ENCODE measurements around the gene SAE1.

Gene SAE1

GRCh38 chr19:47109177-47109540 lies 21.5 kb upstream of the SAE1 start:
- CTCF ChIA-PET, result no interaction called here
- no peak for TF ChIP-seq LEF1 (IDR thresholded peaks at IDR 0.05; ENCODE audit: borderline replicate concordance)
- no peak for TF ChIP-seq BHLHE40 (IDR thresholded peaks at IDR 0.05; ENCODE audit: borderline replicate concordance)
- TF ChIP-seq TARDBP (IDR thresholded peaks at IDR 0.05), result no peak
- TF ChIP-seq FOXA1 (IDR thresholded peaks at IDR 0.05), result no peak
- no peak for TF ChIP-seq NFRKB (IDR thresholded peaks at IDR 0.05)
- no peak for TF ChIP-seq SUZ12 (IDR thresholded peaks at IDR 0.05)
- no peak for TF ChIP-seq L3MBTL2 (conservative IDR thresholded peaks at IDR 0.05)
- no peak for TF ChIP-seq SP1 (IDR thresholded peaks at IDR 0.05)
- no peak for TF ChIP-seq ZNF384 (IDR thresholded peaks at IDR 0.05)
- no peak for DNase-seq (ENCODE audit: extremely low spot score)
- POLR2A ChIA-PET, result no interaction called here

DNA sequence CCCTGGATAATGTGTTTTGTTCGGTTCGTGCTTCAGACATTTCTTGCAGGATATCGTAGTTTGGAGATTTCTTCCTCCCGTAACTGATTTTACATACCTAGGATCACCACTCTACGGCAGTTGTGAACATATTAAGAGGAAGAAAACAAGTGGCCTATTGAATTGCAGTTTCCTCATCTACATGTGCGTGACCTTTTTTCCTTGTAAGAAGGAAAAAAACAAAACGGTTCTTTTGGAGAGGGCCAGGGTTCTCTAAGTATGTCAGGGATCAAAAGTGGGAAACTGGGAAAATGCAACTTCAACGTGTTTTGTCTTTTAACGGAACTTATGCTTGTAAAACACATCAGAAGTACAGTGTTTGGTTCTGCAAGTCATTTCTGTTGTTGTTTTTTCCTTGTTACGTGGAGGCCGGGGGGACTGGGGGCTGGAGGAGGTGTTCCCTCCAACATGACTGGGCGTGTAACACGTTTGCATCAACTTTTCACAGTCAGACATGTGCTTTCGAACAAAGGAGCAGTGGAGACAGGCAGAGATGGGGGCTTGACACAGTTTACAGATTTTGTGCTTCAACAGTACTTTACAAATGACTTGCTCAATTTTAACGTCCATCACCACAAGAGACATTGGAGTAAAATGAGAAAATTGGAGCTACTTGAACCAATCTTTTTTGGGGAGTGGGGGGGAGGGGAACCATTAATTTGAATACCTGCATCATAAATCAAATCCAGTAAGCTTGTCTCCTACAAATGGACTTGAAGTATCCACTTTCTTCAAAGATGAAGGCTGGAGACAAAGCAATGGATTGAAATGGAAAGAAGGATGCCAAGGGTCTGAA lies 20.9 kb upstream of the SAE1 start:
- CTCF ChIA-PET, result no interaction called here

DNA sequence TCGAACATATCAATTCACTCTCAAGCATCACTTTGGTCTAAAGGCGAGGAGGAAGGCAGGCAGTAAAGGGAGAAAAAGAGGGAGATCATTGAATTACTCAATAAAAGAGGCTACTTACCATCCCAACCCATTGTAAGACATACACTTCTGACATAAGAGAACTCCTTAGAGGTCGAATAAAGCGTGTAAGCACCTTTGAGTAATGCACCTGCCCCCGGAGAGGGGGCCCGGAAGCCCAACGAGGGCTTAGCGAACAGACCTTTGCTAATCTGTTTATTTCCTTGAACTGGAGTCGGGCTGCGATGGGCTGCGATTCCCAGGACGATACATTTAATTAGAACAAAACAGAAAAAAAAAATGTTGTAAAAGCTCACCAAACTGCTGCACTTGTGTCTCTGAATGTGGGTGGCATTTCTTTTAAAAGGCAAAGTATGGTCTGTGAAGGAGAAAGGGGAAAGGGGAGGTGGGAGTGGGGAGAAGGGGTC lies 20.1 kb upstream of the SAE1 start:
- TF ChIP-seq FOXA1 (IDR thresholded peaks at IDR 0.05) (no peak), TARDBP (IDR thresholded peaks at IDR 0.05) (no peak), SP1 (IDR thresholded peaks at IDR 0.05) (no peak), ZNF384 (IDR thresholded peaks at IDR 0.05) (no peak), NFRKB (IDR thresholded peaks at IDR 0.05) (no peak), HDGF (IDR thresholded peaks at IDR 0.05; ENCODE audit: borderline replicate concordance) (no peak), ELF4 (IDR thresholded peaks at IDR 0.05) (no peak), CTBP1 (IDR thresholded peaks at IDR 0.05; ENCODE audit: borderline replicate concordance) (no peak), ARNT (IDR thresholded peaks at IDR 0.05) (no peak), LEF1 (IDR thresholded peaks at IDR 0.05; ENCODE audit: borderline replicate concordance) (no peak), SUZ12 (IDR thresholded peaks at IDR 0.05) (no peak), BHLHE40 (IDR thresholded peaks at IDR 0.05; ENCODE audit: borderline replicate concordance) (no peak), FOXM1 (IDR thresholded peaks at IDR 0.05; ENCODE audit: borderline replicate concordance) (no peak), L3MBTL2 (conservative IDR thresholded peaks at IDR 0.05) (no peak)
- TF ChIP-seq, protein P1, sequence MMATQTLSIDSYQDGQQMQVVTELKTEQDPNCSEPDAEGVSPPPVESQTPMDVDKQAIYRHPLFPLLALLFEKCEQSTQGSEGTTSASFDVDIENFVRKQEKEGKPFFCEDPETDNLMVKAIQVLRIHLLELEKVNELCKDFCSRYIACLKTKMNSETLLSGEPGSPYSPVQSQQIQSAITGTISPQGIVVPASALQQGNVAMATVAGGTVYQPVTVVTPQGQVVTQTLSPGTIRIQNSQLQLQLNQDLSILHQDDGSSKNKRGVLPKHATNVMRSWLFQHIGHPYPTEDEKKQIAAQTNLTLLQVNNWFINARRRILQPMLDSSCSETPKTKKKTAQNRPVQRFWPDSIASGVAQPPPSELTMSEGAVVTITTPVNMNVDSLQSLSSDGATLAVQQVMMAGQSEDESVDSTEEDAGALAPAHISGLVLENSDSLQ (IDR thresholded peaks at IDR 0.05), result no peak
- peak; percentile 4 for DNase-seq (ENCODE audit: extremely low spot score)
- ChIA-PET POLR2A (no interaction called here), CTCF (interaction anchor here (0.6 kb wide), 1 partner anchor 27 kb away, joined by 3 read pairs; no protein-coding TSS in a partner anchor)

More for the DNA sequence above, 20.9 kb upstream of the SAE1 start:
- TF ChIP-seq, protein P1 (IDR thresholded peaks at IDR 0.05), result peak; percentile 86
- TF ChIP-seq L3MBTL2 (conservative IDR thresholded peaks at IDR 0.05), result peak; percentile 73
- TF ChIP-seq BHLHE40 (IDR thresholded peaks at IDR 0.05; ENCODE audit: borderline replicate concordance), result no peak
- no peak for DNase-seq (ENCODE audit: extremely low spot score)
- POLR2A ChIA-PET, result no interaction called here

DNA sequence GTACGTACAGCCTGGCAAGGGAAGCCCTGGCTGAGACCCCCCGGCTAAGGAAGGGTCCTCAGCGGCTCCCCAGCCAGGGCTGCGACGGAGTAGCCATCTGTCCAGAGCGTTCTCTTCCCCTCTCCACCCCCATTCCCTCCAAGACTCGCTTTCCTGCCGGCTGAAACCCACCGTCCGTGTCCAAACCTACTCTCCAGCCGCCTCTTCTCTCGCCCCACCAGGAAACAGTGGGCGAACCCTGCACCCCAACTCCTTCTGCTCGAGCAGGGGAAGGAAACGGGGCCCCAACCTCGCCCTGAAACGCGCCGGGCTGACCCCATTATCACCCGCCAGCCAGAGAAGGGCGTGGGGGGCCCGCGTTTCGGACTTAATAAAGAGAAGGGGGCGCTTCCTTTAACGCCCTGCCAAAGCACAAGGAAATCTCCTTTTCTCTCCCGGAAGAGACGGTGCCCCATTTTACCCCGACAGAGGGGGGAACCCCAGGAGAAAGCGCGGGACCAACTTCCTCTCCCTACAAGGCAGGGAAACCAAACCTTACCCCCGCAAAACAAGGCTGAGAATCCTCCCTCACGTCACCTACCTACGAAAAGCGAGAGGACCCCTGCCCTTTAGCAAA lies 19.5 kb upstream of the SAE1 start:
- POLR2A ChIA-PET, result interaction anchor here (1.0 to 1.5 kb wide), 2 partner anchors 18 to 32 kb away, joined by 3 read pairs; no protein-coding TSS in a partner anchor
- CTCF ChIA-PET, result interaction anchor here (0.5 to 0.6 kb wide), 2 partner anchors 27 to 88 kb away, joined by 3 read pairs; no protein-coding TSS in a partner anchor
- TF ChIP-seq NFRKB (IDR thresholded peaks at IDR 0.05) (no peak), FOXM1 (IDR thresholded peaks at IDR 0.05; ENCODE audit: borderline replicate concordance) (no peak), LEF1 (IDR thresholded peaks at IDR 0.05; ENCODE audit: borderline replicate concordance) (no peak), CTBP1 (IDR thresholded peaks at IDR 0.05; ENCODE audit: borderline replicate concordance) (no peak), TARDBP (IDR thresholded peaks at IDR 0.05) (no peak), HDGF (IDR thresholded peaks at IDR 0.05; ENCODE audit: borderline replicate concordance) (no peak), ARNT (IDR thresholded peaks at IDR 0.05) (no peak)
- TF ChIP-seq, protein P1 (IDR thresholded peaks at IDR 0.05), result no peak
- peak; percentile 19 for DNase-seq (ENCODE audit: extremely low spot score)

DNA sequence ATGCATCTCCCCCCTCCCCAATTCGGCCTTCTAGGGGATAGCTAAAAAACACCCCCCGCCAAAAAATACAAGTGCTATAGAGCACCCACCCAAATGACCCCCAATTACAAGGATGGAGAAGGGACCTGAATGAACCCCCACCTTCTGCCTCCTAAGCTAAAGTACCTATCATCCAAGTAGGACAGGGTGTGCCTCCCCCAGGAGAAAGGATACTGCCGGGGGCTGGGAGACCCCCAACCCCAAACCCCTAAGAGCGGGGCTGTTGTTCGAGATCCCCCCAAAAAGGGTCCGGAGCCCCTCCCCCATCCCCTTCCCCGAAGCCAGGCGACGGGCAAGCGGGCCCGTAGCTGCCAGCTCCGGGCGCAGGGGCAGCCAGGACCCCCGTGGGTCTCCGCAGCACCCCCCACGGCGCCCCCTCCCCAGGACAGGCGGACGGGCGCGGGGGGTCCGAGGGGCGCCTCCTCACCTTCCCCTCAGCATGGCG lies 18.9 kb upstream of the SAE1 start:
- CTCF ChIA-PET, result interaction anchor here (0.5 kb wide), 1 partner anchor 87 kb away, joined by 3 read pairs; no protein-coding TSS in a partner anchor
- no peak for DNase-seq (ENCODE audit: extremely low spot score)

More for the DNA sequence above, 18.9 kb upstream of the SAE1 start:
- no peak for TF ChIP-seq NFRKB (IDR thresholded peaks at IDR 0.05)
- peak; percentile 53; the same call in 1 of the 2 replicates for TF ChIP-seq L3MBTL2 (conservative IDR thresholded peaks at IDR 0.05)
- POLR2A ChIA-PET, result interaction anchor here (0.5 to 2.8 kb wide), 6 partner anchors 14 to 701 kb away, joined by 3 to 35 read pairs (median 3); partner anchors contain the start of gene SAE1
